Endothelial cell of hepatic sinusoid (primary cell): Measurements from ENCODE around the gene TEAD1.

Source experiments
- in situ Hi-C: cut with HindIII; loops from 2 replicates; pipeline ENCODE4 v1.10.0; 2017; ENCODE audit warnings: low sequenced_read_pairs

The TEAD1 gene

GRCh38 chr11:12848413-12848812 is 174.2 kb downstream of the TEAD1 start:
- in situ Hi-C loops, result no loop called here

- in situ Hi-C loops, result no loop called here
Measured at GRCh38 chr11:12853325-12853651, 179.1 kb downstream of the TEAD1 start.

GRCh38 chr11:12853652-12854296 is 179.6 kb downstream of the TEAD1 start:
- in situ Hi-C loops, result no loop called here

GRCh38 chr11:12854297-12854661 is 180.1 kb downstream of the TEAD1 start:
- in situ Hi-C loops, result no loop called here

GRCh38 chr11:12854829-12855228 is 180.6 kb downstream of the TEAD1 start:
- in situ Hi-C loops, result no loop called here

GRCh38 chr11:12856338-12856737 is 182.1 kb downstream of the TEAD1 start:
- in situ Hi-C loops, result no loop called here

- in situ Hi-C loops, result no loop called here
Measured at GRCh38 chr11:12857572-12857971, 183.4 kb downstream of the TEAD1 start.

GRCh38 chr11:12859872-12860657 is 185.8 kb downstream of the TEAD1 start:
- in situ Hi-C loops, result no loop called here

GRCh38 chr11:12860827-12861226 is 186.6 kb downstream of the TEAD1 start:
- in situ Hi-C loops, result no loop called here

- in situ Hi-C loops, result no loop called here
Measured at GRCh38 chr11:12862696-12863469, 188.7 kb downstream of the TEAD1 start.

- in situ Hi-C loops, result no loop called here
Measured at GRCh38 chr11:12863605-12864121, 189.4 kb downstream of the TEAD1 start.

GRCh38 chr11:12864316-12865156 is 190.3 kb downstream of the TEAD1 start:
- in situ Hi-C loops, result no loop called here

GRCh38 chr11:12865863-12866595 is 191.8 kb downstream of the TEAD1 start:
- in situ Hi-C loops, result no loop called here

GRCh38 chr11:12867531-12867930 is 193.3 kb downstream of the TEAD1 start:
- in situ Hi-C loops, result no loop called here

GRCh38 chr11:12868315-12869073 is 194.3 kb downstream of the TEAD1 start:
- in situ Hi-C loops, result no loop called here

GRCh38 chr11:12871241-12871640 is 197.0 kb downstream of the TEAD1 start:
- in situ Hi-C loops, result no loop called here

- in situ Hi-C loops, result no loop called here
Measured at GRCh38 chr11:12871788-12872321, 197.6 kb downstream of the TEAD1 start.

- in situ Hi-C loops, result loop anchor here (25.0 kb wide), 2 partner anchors 111 to 264 kb away; no protein-coding TSS in a partner anchor
Measured at GRCh38 chr11:12876340-12876739, 202.1 kb downstream of the TEAD1 start.

GRCh38 chr11:12876988-12877387 is 202.8 kb downstream of the TEAD1 start:
- in situ Hi-C loops, result loop anchor here (25.0 kb wide), 2 partner anchors 110 to 265 kb away; no protein-coding TSS in a partner anchor
